OCI-LY7 (cell line): ENCODE data around the gene ACTR2.

Source experiments
- EZH2phosphoT487 ChIP-seq: fragments of 200-600 bp; sonication (generic); IDR thresholded peaks from 2 replicates; pipeline ENCODE4 v1.6.1; 2018; ENCODE audit warnings: low read depth, borderline replicate concordance, mild to moderate bottlenecking, mixed run types, antibody characterized with exemption, low read length, moderate library complexity, mixed read lengths
- TF ChIP-seq, protein P1 (sequence below): fragments of 200-600 bp; sonication (generic); conservative IDR thresholded peaks from 2 replicates; pipeline ENCODE4 v1.5.1; 2014; ENCODE audit warnings: mild to moderate bottlenecking, antibody characterized with exemption, low read length, moderate library complexity, mixed read lengths

DNA sequence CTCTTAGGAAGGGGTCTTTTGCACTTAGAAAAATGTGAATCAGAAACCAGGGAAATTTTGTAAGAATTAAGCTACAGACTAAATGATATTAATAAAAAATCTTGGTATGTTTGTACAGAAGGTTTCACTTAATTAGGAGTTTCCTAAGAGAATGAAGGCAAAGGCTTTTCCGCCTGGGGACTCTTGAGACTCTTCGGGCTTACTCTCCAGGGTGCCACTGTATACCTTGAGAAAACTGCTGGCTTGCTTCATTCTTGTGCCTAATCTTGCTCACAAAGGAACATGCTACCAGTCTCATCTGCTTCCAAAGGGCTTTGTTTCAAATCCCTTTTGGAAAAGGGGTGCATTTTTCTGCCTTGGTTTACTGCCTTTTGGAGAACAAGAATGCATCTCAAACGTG lies 49.5 kb downstream of the ACTR2 start:
- TF ChIP-seq, protein P1, sequence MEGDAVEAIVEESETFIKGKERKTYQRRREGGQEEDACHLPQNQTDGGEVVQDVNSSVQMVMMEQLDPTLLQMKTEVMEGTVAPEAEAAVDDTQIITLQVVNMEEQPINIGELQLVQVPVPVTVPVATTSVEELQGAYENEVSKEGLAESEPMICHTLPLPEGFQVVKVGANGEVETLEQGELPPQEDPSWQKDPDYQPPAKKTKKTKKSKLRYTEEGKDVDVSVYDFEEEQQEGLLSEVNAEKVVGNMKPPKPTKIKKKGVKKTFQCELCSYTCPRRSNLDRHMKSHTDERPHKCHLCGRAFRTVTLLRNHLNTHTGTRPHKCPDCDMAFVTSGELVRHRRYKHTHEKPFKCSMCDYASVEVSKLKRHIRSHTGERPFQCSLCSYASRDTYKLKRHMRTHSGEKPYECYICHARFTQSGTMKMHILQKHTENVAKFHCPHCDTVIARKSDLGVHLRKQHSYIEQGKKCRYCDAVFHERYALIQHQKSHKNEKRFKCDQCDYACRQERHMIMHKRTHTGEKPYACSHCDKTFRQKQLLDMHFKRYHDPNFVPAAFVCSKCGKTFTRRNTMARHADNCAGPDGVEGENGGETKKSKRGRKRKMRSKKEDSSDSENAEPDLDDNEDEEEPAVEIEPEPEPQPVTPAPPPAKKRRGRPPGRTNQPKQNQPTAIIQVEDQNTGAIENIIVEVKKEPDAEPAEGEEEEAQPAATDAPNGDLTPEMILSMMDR = no peak
- no peak for TF ChIP-seq EZH2phosphoT487
